Esophagus (tissue), 2 donors: ENCODE data around the gene RPL19. TPM values are rescaled to one million over a fixed set of nuclear protein-coding genes. Genes with fewer than 3 reads are reported as not detected.
A peak's percentile ranks its signal among the peaks of the same experiment; 100 is the strongest.

Experiments used
- H3K27ac ChIP-seq, 2 donors: one replicate each; pipeline ENCODE4 v1.5.1; 2013; ENCODE audit warnings: low read depth in 2 of 2, mild to moderate bottlenecking in 2 of 2, inconsistent platforms in 1 of 2, low read length in 1 of 2, moderate library complexity in 1 of 2
- H3K27me3 ChIP-seq, 2 donors: one replicate each; pipeline ENCODE4 v1.6.1; 2013; ENCODE audit warnings: low read length in 2 of 2, control low read depth in 1 of 2, mild to moderate bottlenecking in 1 of 2; ENCODE audit not compliant: insufficient read depth in 2 of 2, control insufficient read depth in 1 of 2
- H3K36me3 ChIP-seq, 2 donors: one replicate each; pipeline ENCODE4 v1.6.1; 2013; ENCODE audit warnings: low read length in 1 of 2; ENCODE audit not compliant: control insufficient read depth in 2 of 2, insufficient read depth in 2 of 2
- H3K4me1 ChIP-seq, 2 donors: one replicate each; pipeline ENCODE4 v1.6.1; 2013; ENCODE audit warnings: low read length in 1 of 2; ENCODE audit not compliant: control insufficient read depth in 2 of 2, insufficient read depth in 2 of 2
- H3K4me3 ChIP-seq, 2 donors: one replicate each; pipeline ENCODE4 v1.5.1; 2013; ENCODE audit warnings: low read length in 2 of 2, mild to moderate bottlenecking in 2 of 2, low read depth in 1 of 2, moderate library complexity in 1 of 2
- H3K9me3 ChIP-seq, 2 donors: one replicate each; pipeline ENCODE4 v1.6.1; 2013; ENCODE audit warnings: mild to moderate bottlenecking in 2 of 2, low read depth in 1 of 2, low read length in 1 of 2, moderate library complexity in 1 of 2; ENCODE audit not compliant: control insufficient read depth in 2 of 2, insufficient read depth in 1 of 2
- WGBS, 2 donors: extraction: QIAGEN DNeasy Blood & Tissue Kit; methylation state at CpG; one replicate each; pipeline ENCODE4 v1.1.7; 2013; 5-methylcytosine and 5-hydroxymethylcytosine counted together
- polyA plus RNA-seq, 2 donors: library from polyadenylated mRNA; stranded (reverse); fragments of 200-250 nt; gene quantifications; one replicate each; pipeline ENCODE4 v1.2.3, GENCODE V29; 2013
- donor health status: healthy with polysubstance abuse.
- donor health status: Bipolar disorder and iron deficiency.

Gene RPL19
- 1,000 to 10,000 TPM; 2,441 to 3,049 TPM for polyA plus RNA-seq

DNA sequence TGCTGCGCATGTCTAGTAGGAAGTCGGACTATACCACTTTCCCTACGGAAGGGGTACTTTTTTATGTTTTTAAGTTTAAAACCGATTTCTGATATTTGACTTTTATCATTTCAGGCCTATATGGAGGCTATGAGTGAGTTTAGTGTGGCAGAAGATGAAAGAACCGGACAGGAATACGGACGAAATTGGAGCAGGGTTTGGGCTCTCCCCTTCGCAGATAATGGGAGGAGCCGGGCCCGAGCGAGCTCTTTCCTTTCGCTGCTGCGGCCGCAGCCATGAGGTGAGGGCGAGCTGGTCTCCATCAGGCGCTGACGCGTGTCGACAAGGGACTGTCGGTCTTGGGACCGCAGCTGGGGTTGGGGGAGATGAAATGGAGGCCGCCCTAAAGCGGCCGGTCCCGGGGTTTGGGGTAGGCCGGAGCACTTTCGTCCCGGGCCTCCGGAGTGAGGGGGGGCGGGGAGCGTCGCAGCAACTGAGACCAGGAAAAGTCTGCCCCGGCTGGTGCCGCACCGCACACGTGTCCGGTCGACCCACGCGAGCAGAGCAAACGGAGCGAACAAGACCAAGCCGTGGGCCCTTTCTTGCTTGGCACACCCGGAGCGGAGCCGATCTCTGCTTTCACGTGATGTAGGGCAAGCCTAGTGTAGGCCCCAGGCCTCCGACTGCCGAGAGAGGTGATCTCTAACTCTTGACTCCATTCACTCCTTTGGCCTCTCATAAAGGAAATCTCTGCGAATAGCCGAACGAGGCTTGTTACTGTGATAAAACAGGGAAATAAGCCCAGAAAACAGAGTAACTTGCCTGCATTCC is at the start of gene RPL19:
Gene RPL19, plus strand, starts transcription at position 214 of the 810 bp plus-strand sequence. Its CDS starts 62 bp downstream, at position 276.
- WGBS, 2 donors, result 0% methylated on average over 52 of the region's 52 CpGs
- H3K9me3 ChIP-seq, result no peaks in the 10 kb centered on the region

DNA sequence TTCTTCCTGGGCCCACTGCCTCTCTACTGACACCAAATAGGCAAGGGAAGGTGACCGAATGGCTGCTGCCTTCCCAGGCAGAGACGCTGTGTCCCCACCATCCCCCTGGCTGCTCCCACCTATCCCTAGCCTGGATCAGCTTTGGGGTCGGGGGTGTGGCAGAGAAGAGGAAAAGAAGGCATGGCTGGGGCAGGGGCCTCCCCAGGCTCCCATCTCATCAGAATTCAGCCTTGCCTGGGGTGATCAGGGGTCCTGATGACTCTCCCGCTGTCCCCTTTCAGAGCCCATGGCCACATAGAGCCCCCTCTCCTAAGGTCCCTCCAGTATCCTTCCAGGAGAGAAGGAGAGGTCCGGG is 49.3 kb upstream of the RPL19 start:
- Histone ChIP-seq H3K27ac (no peak overlapping the region), H3K4me1 (peaks cover 0 to 2% of the 10 kb centered on the region in 2 donors), H3K4me3 (peak overlapping the region; percentile 25 to 37), H3K36me3 (no peaks in the 10 kb centered on the region), H3K27me3 (no peaks in the 10 kb centered on the region), H3K9me3 (no peaks in the 10 kb centered on the region)
- WGBS, 2 donors, result 35 to 56% methylated on average over 4 to 5 of the region's 5 CpGs

More for the DNA sequence above, at the start of gene RPL19:
- H3K36me3 ChIP-seq, result peaks cover 18 to 28% of the 10 kb centered on the region in 2 donors
- H3K27me3 ChIP-seq, result no peaks in the 10 kb centered on the region
- peak within 1 kb of the TSS; percentile 85 to 93 for H3K27ac ChIP-seq
- peaks cover 6 to 9% of the 10 kb centered on the region in 2 donors for H3K4me1 ChIP-seq
- peak within 1 kb of the TSS; percentile 95 to 97 for H3K4me3 ChIP-seq

- H3K36me3 ChIP-seq, result no peaks in the 10 kb centered on the region
- H3K4me3 ChIP-seq, result peak within 1 kb of the TSS; percentile 37 to 52
- WGBS, 2 donors, result 2 to 3% methylated on average over 36 to 68 of the region's 68 CpGs
- no peaks in the 10 kb centered on the region for H3K9me3 ChIP-seq
- H3K4me1 ChIP-seq, result peaks cover 0 to 2% of the 10 kb centered on the region in 2 donors
- H3K27me3 ChIP-seq, result no peaks in the 10 kb centered on the region
- H3K27ac ChIP-seq, result peak within 1 kb of the TSS; percentile 39 to 59
Measured at GRCh38 chr17:39151150-39151942, 48.7 kb upstream of the RPL19 start, which contains the start of gene PLXDC1. Gene PLXDC1, minus strand, starts transcription at chr17:39151637. Its CDS starts 200 bp downstream, at chr17:39151437.

DNA sequence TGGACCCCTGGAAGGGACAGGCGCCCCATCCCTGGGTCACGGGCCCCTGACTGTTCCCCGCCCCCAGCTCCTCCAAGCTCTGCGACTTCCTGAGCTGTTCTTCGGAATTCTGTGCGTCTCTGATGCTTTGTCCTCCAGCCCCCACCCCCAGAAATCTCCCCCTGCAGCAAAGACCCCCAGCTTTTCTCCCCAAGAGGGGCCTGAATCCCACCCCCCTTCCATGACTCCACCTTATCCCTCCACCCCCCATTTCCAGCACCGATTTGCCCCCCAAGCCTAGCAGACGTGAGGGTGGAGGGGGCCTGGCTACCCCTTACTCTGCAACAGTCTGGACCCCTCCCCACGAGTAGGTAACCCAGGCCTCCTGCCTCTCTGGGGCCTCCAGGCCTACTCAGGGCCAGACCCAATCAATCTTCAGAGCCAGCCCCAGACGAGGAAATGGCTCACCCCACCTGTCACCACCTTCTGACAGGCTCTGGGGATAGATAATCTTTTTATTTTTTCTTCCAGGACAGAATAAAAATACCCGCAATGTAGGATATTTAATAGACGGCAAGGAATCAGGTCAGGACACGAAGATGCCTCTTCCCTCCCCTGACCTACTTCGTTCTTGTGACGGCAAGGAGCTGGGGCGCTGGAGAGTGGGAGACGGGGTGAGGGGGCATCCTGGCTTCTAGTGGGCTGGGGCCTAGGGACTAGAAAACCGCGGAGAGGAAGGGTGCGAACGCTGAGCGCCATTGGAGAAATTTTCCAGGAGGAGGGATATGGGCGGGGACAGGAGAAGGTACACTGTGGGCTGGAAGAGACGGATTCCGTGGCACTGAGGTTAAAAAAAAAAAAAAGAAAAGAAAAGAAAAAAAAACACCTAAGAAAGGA is 47.9 kb upstream of the RPL19 start:
- peaks cover 0 to 2% of the 10 kb centered on the region in 2 donors for H3K4me1 ChIP-seq
- no peaks in the 10 kb centered on the region for H3K36me3 ChIP-seq
- 8 to 10% methylated on average over 22 to 25 of the region's 25 CpGs for WGBS, 2 donors

DNA sequence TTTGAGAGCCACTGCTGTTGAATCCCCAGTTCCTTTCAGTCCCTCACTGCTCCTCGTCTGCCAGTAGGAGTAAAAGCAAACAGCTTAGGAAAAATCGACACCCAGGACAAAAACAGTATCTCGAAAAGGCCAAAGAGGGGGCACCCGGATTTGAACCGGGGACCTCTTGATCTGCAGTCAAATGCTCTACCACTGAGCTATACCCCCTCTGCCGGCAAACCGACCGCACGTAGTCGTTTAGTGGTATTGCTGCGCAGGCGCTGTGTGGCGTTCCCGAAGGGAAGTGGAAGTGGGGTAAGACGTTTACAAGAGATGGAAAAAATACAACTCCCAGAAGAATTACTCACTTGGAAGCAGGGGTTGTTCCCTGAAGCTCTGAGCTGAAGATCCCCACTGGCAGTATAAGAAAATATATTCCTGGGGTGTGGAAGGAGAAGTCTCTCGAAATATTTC is 46.5 kb upstream of the RPL19 start:
- Histone ChIP-seq H3K4me3 (peak overlapping the region; percentile 57 to 71), H3K9me3 (no peaks in the 10 kb centered on the region), H3K36me3 (no peaks in the 10 kb centered on the region), H3K4me1 (peaks cover 0 to 2% of the 10 kb centered on the region in 2 donors), H3K27me3 (no peaks in the 10 kb centered on the region), H3K27ac (peak overlapping the region; percentile 85 to 86)
- 0% methylated on average over 16 of the region's 16 CpGs for WGBS, 2 donors

More for the DNA sequence above, 47.9 kb upstream of the RPL19 start:
- peak overlapping the region; percentile 35 to 52 for H3K4me3 ChIP-seq
- H3K27ac ChIP-seq, result peak overlapping the region; percentile 39 to 59
- no peaks in the 10 kb centered on the region for H3K9me3 ChIP-seq
- H3K27me3 ChIP-seq, result no peaks in the 10 kb centered on the region

GRCh38 chr17:39155654-39156053 is 44.4 kb upstream of the RPL19 start:
- Histone ChIP-seq H3K27ac (no peak overlapping the region), H3K4me1 (peaks cover 0 to 2% of the 10 kb centered on the region in 2 donors), H3K27me3 (no peaks in the 10 kb centered on the region), H3K36me3 (no peaks in the 10 kb centered on the region), H3K4me3 (no peak overlapping the region), H3K9me3 (no peaks in the 10 kb centered on the region)
- 47 to 51% methylated on average over 2 of the region's 2 CpGs for WGBS, 2 donors

DNA sequence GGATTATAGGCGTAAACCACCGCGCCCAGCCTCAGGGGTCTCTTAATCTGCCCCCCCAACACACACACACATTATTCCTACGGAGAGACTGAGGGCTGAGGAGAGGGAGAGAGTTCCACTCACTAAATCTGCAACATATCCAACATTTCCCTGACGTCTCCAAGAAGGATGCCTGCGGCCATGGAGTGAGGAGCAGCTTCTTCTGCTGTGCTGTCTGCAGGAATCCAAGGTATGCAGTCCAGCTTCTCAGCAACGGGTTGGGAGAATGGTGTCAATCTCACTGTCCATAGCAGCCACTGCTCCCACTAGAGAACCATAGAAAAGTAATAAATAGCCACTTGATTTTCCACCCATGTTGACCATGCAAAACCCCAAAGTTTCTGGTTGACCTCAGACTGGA is 43.6 kb upstream of the RPL19 start:
- WGBS, 2 donors, result 74 to 78% methylated on average over 7 of the region's 7 CpGs
- H3K27ac ChIP-seq, result no peak overlapping the region
- no peaks in the 10 kb centered on the region for H3K27me3 ChIP-seq
- no peak overlapping the region for H3K4me3 ChIP-seq
- H3K36me3 ChIP-seq, result no peaks in the 10 kb centered on the region
- H3K4me1 ChIP-seq, result no peaks in the 10 kb centered on the region
- H3K9me3 ChIP-seq, result no peaks in the 10 kb centered on the region

- Histone ChIP-seq H3K4me1 (no peaks in the 10 kb centered on the region), H3K27me3 (no peaks in the 10 kb centered on the region), H3K27ac (no peak overlapping the region), H3K4me3 (no peak overlapping the region), H3K36me3 (no peaks in the 10 kb centered on the region), H3K9me3 (no peaks in the 10 kb centered on the region)
- WGBS, 2 donors, result 75 to 92% methylated on average over 2 of the region's 2 CpGs
Measured at GRCh38 chr17:39158623-39159022, 41.5 kb upstream of the RPL19 start.

GRCh38 chr17:39161962-39162361 is 38.1 kb upstream of the RPL19 start:
- Histone ChIP-seq H3K4me1 (peaks cover 0 to 2% of the 10 kb centered on the region in 2 donors), H3K4me3 (no peak overlapping the region), H3K27me3 (no peaks in the 10 kb centered on the region), H3K27ac (no peak overlapping the region), H3K9me3 (no peaks in the 10 kb centered on the region), H3K36me3 (no peaks in the 10 kb centered on the region)
- WGBS, 2 donors, result 69 to 74% methylated on average over 2 of the region's 2 CpGs
